Sigmoid colon (tissue), 4 donors: ENCODE data around the gene MGAT5.

Experiments used
- CTCF ChIP-seq, 4 experiments: fragments of 450-650 bp in 3 of 4; fragments of 200-600 bp in 1 of 4; IDR thresholded peaks; one replicate each; pipeline ENCODE4 v1.5.1; 2016 to 2019; ENCODE audit warnings: antibody characterized with exemption in 4 of 4, mild to moderate bottlenecking in 3 of 4, moderate library complexity in 2 of 4
- POLR2A ChIP-seq, 2 donors: fragments of 450-650 bp; IDR thresholded peaks; one replicate each; pipeline ENCODE4 v1.6.1; 2016; ENCODE audit warnings: antibody characterized with exemption in 2 of 2, mild to moderate bottlenecking in 2 of 2, moderate library complexity in 2 of 2
- POLR2AphosphoS5 ChIP-seq, 4 donors: sonication (generic); formaldehyde crosslinking; IDR thresholded peaks; one replicate each; pipeline ENCODE4 v1.6.1; 2017; ENCODE audit warnings: antibody characterized with exemption in 4 of 4

GRCh38 chr2:134448650-134449049 lies 194.8 kb downstream of the MGAT5 start:
- no peak for TF ChIP-seq CTCF (IDR thresholded peaks at IDR 0.05)
- no peak for TF ChIP-seq POLR2A (IDR thresholded peaks at IDR 0.05)
- TF ChIP-seq POLR2AphosphoS5 (IDR thresholded peaks at IDR 0.05): no peak
